ENCODE data around the gene CCL11. TPM values are rescaled to one million over a fixed set of nuclear protein-coding genes. Genes with fewer than 3 reads are reported as not detected.

Gene CCL11
- total and polyA plus RNA-seq, 2 of the 8 experiments (the other 6 are each of a cell fraction or from before 2014, with no cell fraction given), result not detected

- Histone ChIP-seq H3K23me2 (ENCODE audit: low read depth, low read length) (no peaks in the 10 kb centered on the region), H2BK120ac (replicated peaks; ENCODE audit: low read depth, low read length) (no peak overlapping the region), H4K5ac (ENCODE audit: insufficient read length, low read depth, low read length) (no peak overlapping the region), H3K23ac (ENCODE audit: insufficient read length) (no peak overlapping the region), H3K56ac (replicated peaks; ENCODE audit: insufficient read length, low read depth, low read length) (no peak overlapping the region), H3K27ac (ENCODE audit: low read depth, low read length) (no peak overlapping the region), H2BK12ac (ENCODE audit: low read depth, low read length) (no peak overlapping the region), H2BK5ac (ENCODE audit: low read depth, low read length) (no peak overlapping the region), H3K14ac (ENCODE audit: insufficient read length) (no peak overlapping the region), H3K4me2 (ENCODE audit: insufficient read depth in 1 of 2, low read depth in 2 of 2, low read length in 2 of 2) (no peak overlapping the region), H2AK5ac (ENCODE audit: low read depth, low read length) (no peak overlapping the region), H2BK20ac (ENCODE audit: low read length) (no peak overlapping the region), H3K79me2 (ENCODE audit: control insufficient read depth in 1 of 2, insufficient read depth in 2 of 2, low read length in 2 of 2) (no peaks in the 10 kb centered on the region), H4K91ac (replicated peaks; ENCODE audit: insufficient read length, low read length) (no peak overlapping the region), H3K9ac (replicated peaks in 1 of 4; ENCODE audit: extremely low read depth in 1 of 4, low read depth in 3 of 4, low read length in 3 of 4) (no peak overlapping the region), H4K20me1 (replicated peaks in 1 of 2; ENCODE audit: control insufficient read depth in 1 of 2, insufficient read depth in 2 of 2, low read length in 2 of 2) (no peaks in the 10 kb centered on the region), H3K9me3 (ENCODE audit: insufficient read depth in 2 of 2, low read depth in 1 of 2, low read length in 1 of 2) (no peaks in the 10 kb centered on the region), H3K27me3 (replicated peaks in 1 of 4; ENCODE audit: control insufficient read depth in 3 of 4, extremely low read depth in 1 of 4, insufficient read depth in 3 of 4, low read length in 3 of 4) (peaks cover 0 to 3% (median 3%) of the 10 kb centered on the region in 4 experiments; a peak in 4 of 7 replicates), H2AFZ (ENCODE audit: low read length) (no peak overlapping the region), H3K4me1 (replicated peaks in 1 of 4; ENCODE audit: control insufficient read depth in 3 of 4, insufficient read depth in 4 of 4, low read length in 3 of 4) (no peaks in the 10 kb centered on the region), H2BK15ac (ENCODE audit: low read length) (no peak overlapping the region), H4K8ac (ENCODE audit: extremely low read depth, insufficient read depth, low read length) (no peak overlapping the region), H3K4me3 (ENCODE audit: extremely low read depth in 1 of 4, insufficient read depth in 2 of 4, low read depth in 3 of 4, low read length in 4 of 4) (no peak overlapping the region), H3K36me3 (ENCODE audit: control insufficient read depth in 2 of 4, insufficient read depth in 4 of 4, low read length in 3 of 4) (no peaks in the 10 kb centered on the region), H3K18ac (ENCODE audit: extremely low read depth, low read length) (no peak overlapping the region), H3K79me1 (ENCODE audit: low read depth, low read length) (no peaks in the 10 kb centered on the region), H3K4ac (replicated peaks; ENCODE audit: insufficient read length, low read depth, low read length) (no peak overlapping the region)
- TF ChIP-seq BCL11A (IDR thresholded peaks at IDR 0.05; ENCODE audit: low read depth in 2 of 2, low read length in 2 of 2) (no peak), ASH2L (IDR thresholded peaks at IDR 0.05; ENCODE audit: low read length) (no peak), USF2 (IDR thresholded peaks at IDR 0.05; ENCODE audit: low read length) (no peak), EZH2 (IDR thresholded peaks at IDR 0.05; ENCODE audit: low read depth, low read length, severe bottlenecking) (no peak), FOSL1 (IDR thresholded peaks at IDR 0.05; ENCODE audit: insufficient read depth, low read depth, low read length) (no peak), KDM1A (IDR thresholded peaks at IDR 0.05; ENCODE audit: borderline replicate concordance, low read length) (no peak), PHF8 (conservative IDR thresholded peaks at IDR 0.05; ENCODE audit: low read depth, low read length) (no peak), KDM5A (IDR thresholded peaks at IDR 0.05; ENCODE audit: low read length) (no peak), SP2 (IDR thresholded peaks at IDR 0.05; ENCODE audit: low read length) (no peak), TAF7 (optimal IDR thresholded peaks at IDR 0.05; ENCODE audit: borderline replicate concordance, low read depth, low read length) (no peak), JUN (IDR thresholded peaks at IDR 0.05; ENCODE audit: low read depth, low read length) (no peak), RNF2 (IDR thresholded peaks at IDR 0.05; ENCODE audit: borderline replicate concordance, low read depth, low read length, missing control alignments, poor library complexity, severe bottlenecking) (no peak), SUZ12 (IDR thresholded peaks at IDR 0.05; ENCODE audit: low read length) (no peak)
- CTCF ChIA-PET (ENCODE audit: partially characterized antibody), result interaction anchor here (1.3 to 13.3 kb wide), 5 partner anchors 9 to 524 kb away, joined by 3 to 210 read pairs (median 6); partner anchors contain the start of genes CCL1, CCL13 and CCL8
- FAIRE-seq (no peak), DNase-seq (ENCODE audit: low read depth in 1 of 2, low spot score in 2 of 2) (no peak)
- 93% methylated on average over 2 of the region's 2 CpGs; no CpG with 5 or more reads in 1 of the 2 experiments for WGBS, 2 experiments (ENCODE audit: extremely low coverage in 1 of 2, insufficient coverage in 1 of 2, insufficient read length in 1 of 2, insufficient replicate concordance in 2 of 2, low coverage in 1 of 2, low lambda C conversion rate in 2 of 2, missing lambda C conversion rate in 1 of 2)
- POLR2A ChIA-PET (ENCODE audit: partially characterized antibody), result no interaction called here
Measured at GRCh38 chr17:34303606-34304005, 18.1 kb downstream of the CCL11 start.
